Chondrocyte (in vitro differentiated cells): ENCODE results near the gene ZNF747. TPM values are rescaled to one million over a fixed set of nuclear protein-coding genes. Genes with fewer than 3 reads are reported as not detected.

Experiments used
- DNase-seq: peaks from one replicate; pipeline ENCODE4 v3.0.0; 2021; ENCODE audit warnings: mixed read lengths, low spot score
- H3K27ac Mint-ChIP-seq: one replicate; pipeline ENCODE4 v1.8.0; 2021; ENCODE audit warnings: mild to moderate bottlenecking, moderate library complexity, mixed read lengths; ENCODE audit not compliant: unreplicated experiment
- H3K27me3 Mint-ChIP-seq: 2 replicates; pipeline ENCODE4 v1.8.0; 2021; ENCODE audit warnings: low read depth, mixed read lengths
- H3K36me3 Mint-ChIP-seq: 2 replicates; pipeline ENCODE4 v1.8.0; 2021; ENCODE audit warnings: low read depth, mixed read lengths
- H3K4me1 Mint-ChIP-seq: 2 replicates; pipeline ENCODE4 v1.8.0; 2021; ENCODE audit warnings: low read depth, mild to moderate bottlenecking, mixed read lengths
- H3K4me3 Mint-ChIP-seq: one replicate; pipeline ENCODE4 v1.8.0; 2021; ENCODE audit warnings: mild to moderate bottlenecking, moderate library complexity, mixed read lengths; ENCODE audit not compliant: unreplicated experiment
- H3K9me3 Mint-ChIP-seq: 2 replicates; pipeline ENCODE4 v1.8.0; 2021; ENCODE audit warnings: low read depth, mixed read lengths
- total RNA-seq: library from RNA; stranded (reverse); gene quantifications from 3 replicates; pipeline ENCODE4 v1.2.1, GENCODE V29; 2021
- TF ChIP-seq, protein P1 (sequence below): fragments of 200-600 bp; sonication (generic); IDR thresholded peaks from 2 replicates; pipeline ENCODE4 v1.5.0; 2021; ENCODE audit warnings: antibody characterized with exemption, mild to moderate bottlenecking, moderate library complexity

ZNF747 gene
- total RNA-seq, 1 donor from 2014 or later = 6.7 TPM

- no peak for DNase-seq
- Mint-ChIP-seq H3K36me3 (no peaks in the 10 kb centered on the region), H3K4me1 (no peaks in the 10 kb centered on the region), H3K9me3 (no peaks in the 10 kb centered on the region), H3K27ac (no peak overlapping the region), H3K27me3 (peaks cover 4% of the 10 kb centered on the region), H3K4me3 (no peak overlapping the region)
- TF ChIP-seq, protein P1, sequence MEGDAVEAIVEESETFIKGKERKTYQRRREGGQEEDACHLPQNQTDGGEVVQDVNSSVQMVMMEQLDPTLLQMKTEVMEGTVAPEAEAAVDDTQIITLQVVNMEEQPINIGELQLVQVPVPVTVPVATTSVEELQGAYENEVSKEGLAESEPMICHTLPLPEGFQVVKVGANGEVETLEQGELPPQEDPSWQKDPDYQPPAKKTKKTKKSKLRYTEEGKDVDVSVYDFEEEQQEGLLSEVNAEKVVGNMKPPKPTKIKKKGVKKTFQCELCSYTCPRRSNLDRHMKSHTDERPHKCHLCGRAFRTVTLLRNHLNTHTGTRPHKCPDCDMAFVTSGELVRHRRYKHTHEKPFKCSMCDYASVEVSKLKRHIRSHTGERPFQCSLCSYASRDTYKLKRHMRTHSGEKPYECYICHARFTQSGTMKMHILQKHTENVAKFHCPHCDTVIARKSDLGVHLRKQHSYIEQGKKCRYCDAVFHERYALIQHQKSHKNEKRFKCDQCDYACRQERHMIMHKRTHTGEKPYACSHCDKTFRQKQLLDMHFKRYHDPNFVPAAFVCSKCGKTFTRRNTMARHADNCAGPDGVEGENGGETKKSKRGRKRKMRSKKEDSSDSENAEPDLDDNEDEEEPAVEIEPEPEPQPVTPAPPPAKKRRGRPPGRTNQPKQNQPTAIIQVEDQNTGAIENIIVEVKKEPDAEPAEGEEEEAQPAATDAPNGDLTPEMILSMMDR = no peak
Measured at GRCh38 chr16:30511509-30511908, 23.1 kb downstream of the ZNF747 start.

DNA sequence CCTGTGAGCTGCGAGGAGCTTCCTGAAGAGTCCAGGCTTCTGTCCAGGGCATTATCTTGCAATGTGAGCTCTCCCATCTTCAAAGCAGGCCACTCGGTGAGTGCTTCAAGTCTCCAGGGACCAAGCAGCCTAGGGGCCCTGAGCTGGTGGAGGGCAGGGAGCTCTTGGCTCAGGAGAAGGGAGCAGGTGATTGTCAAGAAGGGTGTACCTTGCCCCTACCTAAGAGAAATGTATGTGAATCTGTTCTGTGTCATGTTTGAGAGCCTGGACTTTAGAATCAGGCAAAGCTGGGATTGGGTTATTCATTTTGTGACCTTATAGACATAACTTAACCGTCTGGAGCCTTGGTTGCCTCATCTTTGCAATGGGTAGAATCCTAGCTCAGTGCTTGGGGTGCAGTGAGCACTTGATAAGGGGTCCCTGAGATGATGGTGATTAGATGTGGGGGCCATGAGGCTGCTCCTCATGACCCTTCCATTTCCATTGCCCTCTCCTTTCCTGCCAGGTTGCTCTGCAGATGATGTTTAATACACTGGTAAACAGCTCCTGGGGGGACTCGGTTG lies 24.2 kb downstream of the ZNF747 start:
- TF ChIP-seq, protein P1 = no peak
- Mint-ChIP-seq H3K36me3 (no peaks in the 10 kb centered on the region), H3K27ac (no peak overlapping the region), H3K27me3 (peaks cover 4% of the 10 kb centered on the region), H3K4me3 (no peak overlapping the region), H3K9me3 (no peaks in the 10 kb centered on the region), H3K4me1 (no peaks in the 10 kb centered on the region)
- no peak for DNase-seq

DNA sequence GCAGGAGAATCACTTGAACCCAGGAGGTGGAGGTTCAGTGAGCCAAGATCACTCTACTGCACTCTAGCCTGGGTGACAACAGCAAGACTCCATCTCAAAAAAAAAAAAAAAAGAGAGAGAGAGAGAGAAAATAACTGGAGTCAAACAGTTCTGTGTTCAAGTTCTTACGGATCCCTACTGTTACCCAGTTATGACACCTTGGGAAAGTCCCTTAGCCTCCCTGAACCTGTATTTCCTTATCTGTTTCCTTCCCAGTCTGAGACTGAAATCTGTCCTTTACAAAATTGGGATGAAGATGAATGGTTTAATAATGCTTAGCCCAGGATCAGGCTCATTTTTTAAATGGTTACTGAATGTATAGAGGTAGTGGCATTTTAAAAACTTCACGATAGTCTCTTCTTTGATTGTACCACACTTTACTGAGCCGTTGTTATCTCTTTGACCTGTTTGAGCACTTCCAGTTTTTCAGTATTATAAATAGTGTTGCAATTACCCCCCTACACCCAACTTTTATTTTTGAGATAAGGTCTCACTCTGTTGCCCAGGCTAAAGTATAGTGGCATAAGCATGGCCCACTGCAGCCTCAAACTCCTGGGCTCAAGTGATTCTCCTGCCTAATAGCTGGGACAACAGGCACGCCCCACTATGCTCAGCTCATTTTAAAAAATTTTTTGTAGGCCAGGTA lies 25.4 kb downstream of the ZNF747 start:
- Mint-ChIP-seq H3K36me3 (no peaks in the 10 kb centered on the region), H3K27me3 (peaks cover 4% of the 10 kb centered on the region), H3K4me3 (no peak overlapping the region), H3K9me3 (no peaks in the 10 kb centered on the region), H3K4me1 (no peaks in the 10 kb centered on the region), H3K27ac (no peak overlapping the region)
- TF ChIP-seq, protein P1 = no peak
- no peak for DNase-seq

- TF ChIP-seq, protein P1 = no peak
- Mint-ChIP-seq H3K27ac (no peak overlapping the region), H3K4me1 (no peaks in the 10 kb centered on the region), H3K9me3 (no peaks in the 10 kb centered on the region), H3K27me3 (peaks cover 10% of the 10 kb centered on the region), H3K36me3 (no peaks in the 10 kb centered on the region), H3K4me3 (no peak overlapping the region)
- no peak for DNase-seq
Measured at GRCh38 chr16:30503403-30504296, 31.0 kb downstream of the ZNF747 start.

DNA sequence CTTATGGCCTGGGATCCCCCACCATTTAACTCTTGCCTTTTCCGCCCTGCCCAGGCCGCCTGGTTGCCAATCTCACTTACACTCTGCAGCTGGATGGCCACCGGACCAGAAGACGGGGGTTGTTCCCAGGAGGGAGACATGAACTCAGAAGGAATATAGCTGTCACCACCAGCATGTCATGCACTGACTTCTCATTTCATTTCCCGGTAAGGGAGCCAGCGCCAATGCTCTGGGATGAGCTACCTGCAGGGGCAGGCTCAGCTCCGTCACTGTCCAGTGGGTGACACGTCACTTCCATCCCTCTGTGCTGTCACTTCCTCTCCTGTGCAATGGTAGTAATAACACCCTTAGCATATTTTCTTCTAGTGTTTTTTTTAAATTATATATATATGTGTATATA lies 35.4 kb downstream of the ZNF747 start:
- H3K9me3 Mint-ChIP-seq = no peaks in the 10 kb centered on the region
- H3K4me3 Mint-ChIP-seq = no peak overlapping the region
- H3K27ac Mint-ChIP-seq = no peak overlapping the region
- H3K27me3 Mint-ChIP-seq = peaks cover 10% of the 10 kb centered on the region
- TF ChIP-seq, protein P1 = no peak
- H3K36me3 Mint-ChIP-seq = no peaks in the 10 kb centered on the region
- no peak for DNase-seq
- no peaks in the 10 kb centered on the region for H3K4me1 Mint-ChIP-seq
